GM21717 (cell line): ENCODE measurements around the gene HACD2.

ENCODE experiments used
- ATAC-seq: cut with Tn5 transposase; IDR thresholded peaks from one replicate; pipeline ENCODE4 v1.9.1; 2021; ENCODE audit warnings: mild to moderate bottlenecking, moderate library complexity; ENCODE audit not compliant: unreplicated experiment

The HACD2 gene

GRCh38 chr3:123449997-123450604 lies 134.8 kb downstream of the HACD2 start:
- ATAC-seq: no peak

GRCh38 chr3:123449102-123449996 lies 135.5 kb downstream of the HACD2 start:
- ATAC-seq: no peak

- ATAC-seq: no peak
Observed at GRCh38 chr3:123448536-123449101, 136.2 kb downstream of the HACD2 start, which contains the start of gene ADCY5. Gene ADCY5 (minus strand): TSS chr3:123449090. CDS start chr3:123448545, 545 bp downstream.

GRCh38 chr3:123447749-123448517 lies 136.9 kb downstream of the HACD2 start:
- no peak for ATAC-seq

- ATAC-seq: no peak
Observed at GRCh38 chr3:123447416-123447748, 137.5 kb downstream of the HACD2 start.

GRCh38 chr3:123446610-123447109 lies 138.2 kb downstream of the HACD2 start:
- no peak for ATAC-seq

GRCh38 chr3:123446210-123446609 lies 138.6 kb downstream of the HACD2 start:
- ATAC-seq: no peak

GRCh38 chr3:123445702-123446101 lies 139.2 kb downstream of the HACD2 start:
- no peak for ATAC-seq

- ATAC-seq: no peak
Observed at GRCh38 chr3:123444744-123445143, 140.1 kb downstream of the HACD2 start.

- no peak for ATAC-seq
Observed at GRCh38 chr3:123444023-123444422, 140.8 kb downstream of the HACD2 start.

GRCh38 chr3:123442908-123443307 lies 141.9 kb downstream of the HACD2 start:
- no peak for ATAC-seq

GRCh38 chr3:123442125-123442524 lies 142.7 kb downstream of the HACD2 start:
- ATAC-seq: no peak
